Activated naive CD4-positive, alpha-beta T cell treated with Interleukin-2 at 50 U/mL for 16 hours (primary cell): ENCODE results near the gene CCDC78.

Experiments
- DNase-seq: peaks from one replicate; pipeline ENCODE4 v3.0.0-alpha.2; 2020

The CCDC78 gene

DNA sequence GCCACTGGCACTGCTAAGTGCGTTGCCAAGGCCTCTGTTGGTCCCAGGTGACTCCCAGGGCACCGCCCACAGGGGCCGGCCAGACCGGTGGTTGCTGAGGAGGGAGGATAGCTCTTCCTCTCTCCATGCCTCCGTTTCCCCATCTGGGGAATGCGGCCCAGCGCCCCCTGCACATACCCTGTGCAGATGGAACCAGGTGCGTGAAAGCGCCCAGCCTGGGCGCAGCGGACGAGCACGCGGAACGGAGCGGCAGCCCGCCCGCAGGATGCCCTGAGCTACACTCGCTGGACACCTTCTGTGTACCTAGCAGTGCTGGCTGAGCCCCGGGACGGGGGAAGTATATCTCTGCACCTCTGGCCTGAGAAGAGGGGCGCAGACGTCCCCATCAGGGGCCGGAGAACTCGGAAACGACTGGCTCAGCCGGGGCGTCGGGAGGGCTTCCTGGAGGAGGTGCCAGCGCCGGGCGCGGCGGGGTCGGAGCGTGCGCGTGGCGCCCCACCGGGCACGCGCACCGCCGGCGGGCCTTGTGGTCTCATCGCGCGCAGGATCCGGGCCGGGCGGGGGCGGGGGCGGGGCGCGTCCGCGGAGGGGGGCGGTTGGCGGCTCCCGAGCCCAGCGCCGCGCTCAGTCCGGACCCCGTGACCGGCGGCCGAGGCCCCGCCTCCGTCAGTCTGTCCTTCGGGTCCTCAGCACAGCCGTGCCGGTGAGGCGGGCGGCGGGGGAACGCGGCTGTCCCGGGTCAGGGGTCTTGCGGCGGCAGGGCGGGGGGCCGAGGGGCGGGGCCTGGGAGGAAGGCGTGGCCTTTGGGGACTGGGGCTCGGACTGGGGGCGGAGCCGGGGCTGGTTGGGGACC, at the start of gene CCDC78, which contains the start of gene HAGHL:
CCDC78 (minus strand) TSS at position 6 of the 853 bp plus-strand sequence. CDS start 76 bp downstream, outside the sequence.
HAGHL (plus strand) TSS at position 669 of the 853 bp plus-strand sequence. CDS start 404 bp downstream, outside the sequence.
- peak; percentile 61 for DNase-seq

DNA sequence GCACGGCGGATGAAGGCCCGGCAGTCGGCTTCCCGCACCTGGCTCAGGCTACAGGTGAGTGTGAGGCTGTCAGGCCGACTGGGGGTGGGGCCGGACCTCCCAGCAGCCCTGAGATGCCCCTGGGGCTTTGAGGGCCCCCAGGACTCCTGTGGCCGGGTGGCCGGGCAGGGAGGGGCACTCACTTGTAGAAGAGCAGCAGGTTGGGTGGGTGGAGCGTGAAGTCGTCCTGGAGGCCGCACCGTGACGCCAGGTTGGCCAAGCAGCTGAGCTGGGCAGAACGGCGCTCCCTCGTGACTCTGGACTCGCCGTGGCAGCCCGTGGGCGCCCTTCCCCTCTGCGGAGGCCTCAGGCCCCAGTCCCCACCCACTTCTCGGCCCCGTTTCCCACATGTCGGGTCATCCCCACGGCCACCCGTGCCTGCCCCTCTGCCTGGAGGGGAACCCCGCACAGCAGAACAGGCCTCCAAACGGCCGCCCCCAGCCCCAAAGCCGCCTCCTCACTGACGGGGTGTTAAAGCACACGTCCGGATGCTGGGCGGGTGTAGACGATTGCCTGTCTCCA, 49.1 kb upstream of the CCDC78 start:
- no peak for DNase-seq

GRCh38 chr16:774086-775001, 48.1 kb upstream of the CCDC78 start:
- no peak for DNase-seq

GRCh38 chr16:772959-773358, 46.7 kb upstream of the CCDC78 start:
- DNase-seq = no peak

DNA sequence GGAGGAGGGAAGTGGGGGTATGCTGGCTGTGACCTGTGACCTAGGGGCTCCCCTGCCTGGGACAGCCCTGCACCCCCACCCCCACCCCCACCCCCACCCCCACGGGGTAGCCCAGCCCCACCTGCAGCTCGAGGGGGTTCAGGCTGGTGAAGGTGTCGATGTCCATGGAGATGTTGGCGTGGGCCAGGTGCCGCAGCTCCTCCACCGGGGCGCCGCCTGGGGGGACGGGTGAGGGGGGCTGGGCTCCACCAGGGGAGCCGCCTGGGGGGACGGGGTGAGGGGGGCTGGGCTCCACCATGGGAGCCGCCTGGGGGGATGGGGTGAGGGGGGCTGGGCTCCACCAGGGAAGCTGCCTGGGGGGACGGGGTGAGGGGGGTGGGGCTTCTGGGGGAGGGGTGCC, 44.2 kb upstream of the CCDC78 start:
- no peak for DNase-seq

DNA sequence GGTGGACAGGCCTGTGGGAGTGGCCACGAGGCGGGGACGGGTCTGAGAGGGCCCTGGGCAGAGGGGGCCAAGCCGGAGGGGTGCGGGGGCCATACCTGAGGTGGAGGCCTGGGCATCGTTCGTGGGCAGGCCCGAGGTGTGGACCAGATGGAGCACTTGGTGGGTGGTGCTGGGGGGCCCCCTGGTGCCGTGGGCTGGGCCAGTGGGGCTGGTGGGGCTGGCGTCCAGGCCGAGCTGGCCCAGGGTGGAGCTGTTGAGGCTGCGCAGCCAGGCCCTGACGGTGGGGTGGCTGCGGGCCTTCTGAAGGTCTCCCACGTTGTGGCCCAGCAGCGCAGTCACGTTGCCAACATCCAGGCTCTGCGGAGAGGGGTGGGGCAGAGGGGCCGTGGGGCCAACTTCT, 43.7 kb upstream of the CCDC78 start:
- no peak for DNase-seq

GRCh38 chr16:769184-769784, 43.0 kb upstream of the CCDC78 start:
- DNase-seq = no peak

- no peak for DNase-seq
Observed at GRCh38 chr16:768428-768827, 42.2 kb upstream of the CCDC78 start.

GRCh38 chr16:767743-768235, 41.5 kb upstream of the CCDC78 start:
- DNase-seq = no peak

DNA sequence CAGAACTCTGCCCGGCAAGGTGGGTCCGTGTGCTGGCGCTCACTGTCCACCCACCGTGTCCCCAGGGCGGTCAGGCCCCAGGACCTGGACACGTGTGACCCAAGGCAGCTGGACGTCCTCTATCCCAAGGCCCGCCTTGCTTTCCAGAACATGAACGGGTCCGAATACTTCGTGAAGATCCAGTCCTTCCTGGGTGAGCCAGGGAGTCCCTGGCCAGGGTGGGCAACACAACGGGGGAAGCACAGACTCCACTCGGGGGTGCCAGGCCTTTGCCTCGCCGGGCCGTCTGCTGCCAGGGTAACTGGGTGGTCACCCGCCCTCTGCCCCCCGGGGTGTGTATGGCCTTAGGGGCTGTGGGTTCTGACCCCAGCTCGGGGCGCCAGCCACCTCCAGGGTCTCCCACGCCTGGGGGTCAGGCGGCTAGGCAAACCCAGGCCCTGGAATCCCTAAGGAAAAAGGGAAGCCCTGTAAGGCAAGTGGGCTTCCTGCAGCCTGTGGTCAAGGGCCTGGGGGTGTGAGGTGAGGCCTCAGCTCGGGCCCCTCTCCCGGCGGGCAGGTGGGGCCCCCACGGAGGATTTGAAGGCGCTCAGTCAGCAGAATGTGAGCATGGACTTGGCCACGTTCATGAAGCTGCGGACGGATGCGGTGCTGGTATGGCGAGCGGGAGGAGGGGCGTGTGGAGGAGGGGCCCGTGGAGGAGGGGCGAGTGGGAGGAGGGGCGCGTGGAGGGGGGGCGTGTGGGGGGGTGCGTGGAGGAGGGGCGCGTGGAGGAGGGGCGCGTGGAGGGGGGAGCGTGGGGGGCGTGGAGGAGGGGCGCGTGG, 40.8 kb upstream of the CCDC78 start:
- no peak for DNase-seq

DNA sequence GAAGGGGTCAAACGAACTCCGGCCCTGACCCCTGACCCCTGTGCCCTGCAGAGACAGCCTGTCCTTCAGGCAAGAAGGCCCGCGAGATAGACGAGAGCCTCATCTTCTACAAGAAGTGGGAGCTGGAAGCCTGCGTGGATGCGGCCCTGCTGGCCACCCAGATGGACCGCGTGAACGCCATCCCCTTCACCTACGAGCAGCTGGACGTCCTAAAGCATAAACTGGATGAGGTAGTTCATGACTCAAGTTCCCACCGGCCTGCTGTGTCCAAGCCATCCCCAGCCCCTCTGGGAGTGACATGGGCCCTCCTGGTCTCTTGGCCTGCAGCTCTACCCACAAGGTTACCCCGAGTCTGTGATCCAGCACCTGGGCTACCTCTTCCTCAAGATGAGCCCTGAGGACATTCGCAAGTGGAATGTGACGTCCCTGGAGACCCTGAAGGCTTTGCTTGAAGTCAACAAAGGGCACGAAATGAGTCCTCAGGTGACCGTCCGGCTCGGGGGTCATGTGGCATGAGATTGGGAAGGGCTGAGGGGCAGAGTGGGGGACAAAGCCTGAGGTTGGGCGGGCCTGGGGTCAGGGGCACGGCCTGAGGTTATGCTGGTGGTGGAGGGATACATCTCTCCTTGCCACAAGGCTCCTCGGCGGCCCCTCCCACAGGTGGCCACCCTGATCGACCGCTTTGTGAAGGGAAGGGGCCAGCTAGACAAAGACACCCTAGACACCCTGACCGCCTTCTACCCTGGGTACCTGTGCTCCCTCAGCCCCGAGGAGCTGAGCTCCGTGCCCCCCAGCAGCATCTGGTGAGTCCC, 40.0 kb upstream of the CCDC78 start:
- DNase-seq = no peak

- DNase-seq = no peak
Observed at GRCh38 chr16:765488-765865, 39.2 kb upstream of the CCDC78 start.

GRCh38 chr16:764848-765487, 38.7 kb upstream of the CCDC78 start:
- no peak for DNase-seq

GRCh38 chr16:764184-764750, 38.0 kb upstream of the CCDC78 start:
- no peak for DNase-seq

DNA sequence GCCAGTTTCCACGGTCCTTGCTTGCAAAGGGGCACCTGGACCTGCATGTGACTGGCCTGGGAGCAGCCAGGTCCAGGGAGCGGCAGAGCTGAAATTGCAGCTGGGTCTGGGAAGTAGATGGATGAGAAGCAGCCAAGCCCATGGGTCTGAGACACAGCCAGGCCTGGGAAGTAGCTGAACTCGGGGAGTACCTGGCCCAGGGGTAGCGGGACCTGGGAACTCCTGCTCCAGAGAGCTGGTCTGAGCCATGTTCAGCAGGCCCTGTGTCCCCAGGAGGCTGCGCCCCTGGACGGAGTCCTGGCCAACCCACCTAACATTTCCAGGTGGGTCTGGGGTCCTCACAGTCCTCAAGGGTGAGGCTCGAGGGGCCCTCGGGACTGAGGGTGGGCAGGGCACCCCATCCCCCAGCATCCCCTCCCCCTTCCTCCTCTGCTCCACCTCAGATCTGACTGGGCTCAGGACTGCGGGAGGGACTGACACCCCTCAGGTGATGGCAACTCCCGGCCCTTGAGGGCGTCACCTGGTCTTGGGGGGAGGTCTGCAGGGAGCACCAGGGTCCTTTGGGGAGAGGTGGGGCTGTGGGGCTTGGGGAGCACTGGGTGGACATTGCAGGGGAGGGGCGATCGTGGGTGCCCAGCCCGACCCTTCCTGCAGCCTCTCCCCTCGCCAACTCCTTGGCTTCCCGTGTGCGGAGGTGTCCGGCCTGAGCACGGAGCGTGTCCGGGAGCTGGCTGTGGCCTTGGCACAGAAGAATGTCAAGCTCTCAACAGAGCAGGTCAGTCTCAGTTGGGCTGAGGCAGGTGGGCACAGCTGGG, 37.3 kb upstream of the CCDC78 start:
- no peak for DNase-seq

DNA sequence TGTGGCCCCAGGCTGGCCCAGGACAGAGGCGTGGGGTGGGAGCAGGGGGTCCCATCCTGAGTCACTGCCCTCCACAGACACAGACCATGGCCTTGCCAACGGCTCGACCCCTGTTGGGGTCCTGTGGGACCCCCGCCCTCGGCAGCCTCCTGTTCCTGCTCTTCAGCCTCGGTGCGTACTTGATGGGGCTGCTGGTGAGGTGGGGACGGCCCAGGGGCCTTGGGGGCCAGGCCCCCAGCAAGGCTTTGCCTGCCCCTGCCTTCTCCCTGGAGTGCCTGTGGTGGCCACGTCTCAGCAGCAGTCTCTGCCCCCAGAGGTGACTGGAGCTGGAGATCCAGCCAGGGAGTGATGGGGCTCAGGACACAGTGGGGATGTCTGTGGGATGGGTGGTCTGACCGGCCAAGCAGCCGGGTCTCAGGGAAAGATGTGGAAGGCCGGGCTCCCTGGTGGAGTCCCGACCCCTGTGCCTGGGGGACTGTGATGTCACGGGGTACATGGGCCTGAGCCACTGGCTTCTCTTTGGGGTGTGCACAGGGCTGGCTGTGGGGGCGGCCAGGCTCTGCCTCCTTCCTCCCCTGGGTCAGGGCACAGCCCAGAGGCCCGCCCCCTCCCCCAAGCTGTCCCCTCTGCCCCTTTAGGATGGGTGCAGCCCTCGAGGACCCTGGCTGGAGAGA, 36.5 kb upstream of the CCDC78 start:
- no peak for DNase-seq

DNA sequence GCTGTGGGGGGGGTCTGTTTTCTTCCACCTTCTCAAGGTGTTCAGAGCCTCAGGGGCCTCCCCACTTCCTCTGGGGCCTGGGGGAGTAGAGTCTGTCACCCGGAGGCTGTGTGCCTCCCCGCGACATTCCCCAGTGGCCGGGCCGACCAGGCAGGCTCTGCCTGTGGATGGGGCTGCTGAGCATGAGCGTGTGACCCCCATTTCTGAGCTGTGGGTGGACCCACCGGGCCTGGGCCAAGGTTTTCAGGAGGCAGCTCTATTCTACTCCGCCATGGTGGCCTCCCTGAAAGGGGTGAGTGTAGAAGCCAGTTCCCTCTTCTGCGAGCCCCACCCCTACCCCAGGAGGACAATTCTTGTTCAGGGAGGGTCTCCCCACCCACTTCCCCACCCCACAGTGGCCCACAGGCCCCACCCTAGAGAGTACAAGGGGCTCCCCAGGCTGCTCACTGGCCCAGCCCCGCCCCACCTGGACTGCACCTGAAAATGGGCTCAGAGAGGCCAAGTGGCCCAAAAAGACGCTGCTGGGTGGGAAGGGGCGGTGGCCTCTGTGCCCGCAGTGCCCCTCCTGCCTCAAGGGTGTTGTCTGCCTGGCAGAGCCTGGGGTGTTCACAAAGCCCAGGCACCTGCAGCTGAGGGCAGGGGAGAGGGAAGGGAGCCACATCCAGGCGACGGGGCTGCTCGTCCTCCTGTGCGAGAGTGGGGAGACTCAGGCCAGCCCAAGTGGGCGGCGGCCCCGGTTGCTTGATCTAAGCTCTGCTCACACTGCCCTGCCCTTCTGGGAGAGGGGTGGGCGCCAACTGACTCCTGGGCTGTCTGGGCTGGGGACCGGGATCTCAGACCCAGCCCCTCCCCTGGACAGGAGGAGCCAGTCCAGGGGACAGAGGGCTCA, 35.6 kb upstream of the CCDC78 start:
- no peak for DNase-seq
